Erythroblast (primary cell): Measurements from ENCODE around the gene KLF13.

Experiments
- GATA1 ChIP-seq: IDR thresholded peaks from 2 replicates; pipeline ENCODE4 v1.6.1; 2011; ENCODE audit warnings: low read depth, mild to moderate bottlenecking, control low read depth, low read length, moderate library complexity
- POLR2A ChIP-seq: IDR thresholded peaks from 2 replicates; pipeline ENCODE4 v1.6.1; 2011; ENCODE audit warnings: mild to moderate bottlenecking, low read length

DNA sequence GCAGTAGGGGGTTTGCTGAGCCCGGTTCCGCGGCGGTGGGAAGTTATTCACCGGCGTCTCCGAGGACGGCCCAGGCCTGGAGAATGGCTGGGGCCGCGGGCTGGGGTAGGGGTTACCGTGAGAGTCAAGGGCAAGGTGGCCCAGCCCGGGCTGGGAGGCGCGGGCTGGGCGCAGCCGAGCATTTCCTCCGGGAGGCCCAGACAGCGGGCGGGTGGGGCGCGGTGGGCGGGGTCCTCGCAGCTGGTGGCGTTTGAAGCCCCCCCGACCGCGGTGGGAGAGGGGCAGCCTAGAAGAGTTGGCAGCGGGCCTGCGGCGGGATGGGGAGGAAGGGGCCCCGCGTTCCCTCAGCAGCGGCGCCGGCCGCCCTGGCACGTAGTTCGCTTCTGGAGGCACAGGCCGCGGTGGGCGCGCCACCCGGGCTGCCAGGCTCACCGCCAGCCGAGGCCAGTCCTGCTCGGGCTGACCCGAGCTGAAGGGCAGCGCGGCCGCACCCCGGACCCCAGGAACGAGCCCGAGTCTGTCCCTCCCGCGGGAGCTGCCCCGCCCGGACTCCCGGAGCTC is 960 bp upstream of the KLF13 start:
- TF ChIP-seq POLR2A (no peak), GATA1 (no peak)
